A549 (cell line): ENCODE data around the gene ZDHHC16. TPM values are rescaled to one million over a fixed set of nuclear protein-coding genes. Genes with fewer than 3 reads are reported as not detected.
A peak's percentile ranks its signal among the peaks of the same experiment; 100 is the strongest.
"Not testable (repeated sequence)": the region's sequence is repeated elsewhere in the genome, so short reads cannot be mapped to it uniquely, and the experiment has no call there.

ENCODE experiments used
- ATAC-seq, 2 experiments: fragments of 200-7000 bp in 1 of 2; fragments of >200 bp in 1 of 2; cut with Nextera tagmentation in 1 of 2; cut with Tn5 transposase in 1 of 2; 3 replicates each; pipeline versions ENCODE4 v1.8.0 to v1.9.1; 2018 to 2020; ENCODE audit warnings: mild to moderate bottlenecking in 1 of 2, moderate library complexity in 1 of 2
- CTCF ChIA-PET: fragments of 300-600 bp; sonication (Branson Sonifier 250); formaldehyde crosslinking; extraction: SDS; loops from one replicate; lab custom pipeline; 2021; ENCODE audit warnings: antibody characterized with exemption, inconsistent platforms; lab: Yijun Ruan, JAX
- POLR2A ChIA-PET: fragments of 350-600 bp; formaldehyde crosslinking; extraction: SDS; loops from one replicate; lab custom pipeline; 2021; ENCODE audit warnings: antibody characterized with exemption, inconsistent platforms; lab: Yijun Ruan, JAX
- DNase-seq, 2 experiments: peaks; one replicate each; pipeline versions ENCODE4 v3.0.0 to v3.0.0-alpha.2; 2011 to 2016; ENCODE audit warnings: low read depth in 1 of 2, low spot score in 1 of 2
- FAIRE-seq: peaks from 2 replicates; lab custom pipeline; 2011; peaks lifted over from hg19 to GRCh38; lab: Jason Lieb, UNC
- H3K27ac ChIP-seq, 2 experiments: fragments of >200 bp; sonication (Bioruptor Twin); formaldehyde crosslinking; 3 replicates each; pipeline ENCODE4 v1.5.1; 2016 to 2017
- H3K4me1 ChIP-seq: fragments of >200 bp; sonication (Bioruptor Twin); formaldehyde crosslinking; 3 replicates; pipeline ENCODE4 v1.6.1; 2016
- H3K4me2 ChIP-seq: fragments of >200 bp; sonication (Bioruptor Twin); formaldehyde crosslinking; 3 replicates; pipeline ENCODE4 v1.6.1; 2016
- H3K4me3 ChIP-seq: fragments of >200 bp; sonication (Bioruptor Twin); formaldehyde crosslinking; 3 replicates; pipeline ENCODE4 v1.5.1; 2016
- H3K9me3 ChIP-seq: fragments of >200 bp; sonication (Bioruptor Twin); formaldehyde crosslinking; 3 replicates; pipeline ENCODE4 v1.6.1; 2016
- CHD4 ChIP-seq: fragments of 200-600 bp; sonication (generic); IDR thresholded peaks from 2 replicates; pipeline ENCODE4 v1.6.1; 2016; ENCODE audit warnings: antibody characterized with exemption, mild to moderate bottlenecking, borderline replicate concordance
- ESRRA ChIP-seq: fragments of 150-350 bp; IDR thresholded peaks from 2 replicates; pipeline ENCODE4 v1.6.1; 2014; ENCODE audit warnings: mild to moderate bottlenecking, low read length, borderline replicate concordance
- FOSB ChIP-seq: fragments of 250-450 bp; sonication (Bioruptor Pico); IDR thresholded peaks from 2 replicates; pipeline ENCODE4 v1.5.0; 2020; ENCODE audit warnings: mild to moderate bottlenecking, moderate library complexity
- FOSL2 ChIP-seq, 2 experiments: fragments of 450-650 bp in 1 of 2; fragments of >200 bp in 1 of 2; sonication (Bioruptor Twin) in 1 of 2; formaldehyde crosslinking; IDR thresholded peaks; 2 replicates each; pipeline versions ENCODE4 v1.5.0 to v1.6.1; 2016 to 2020; ENCODE audit warnings: mild to moderate bottlenecking in 1 of 2, moderate library complexity in 1 of 2
- FOXS1 ChIP-seq: fragments of 250-450 bp; sonication (Bioruptor Pico); IDR thresholded peaks from 2 replicates; pipeline ENCODE4 v1.5.0; 2020; ENCODE audit warnings: mild to moderate bottlenecking, moderate library complexity
- GATA3 ChIP-seq: IDR thresholded peaks from 2 replicates; pipeline ENCODE4 v1.6.1; 2012; ENCODE audit warnings: borderline replicate concordance
- HOXA7 ChIP-seq: fragments of 250-450 bp; sonication (Bioruptor Pico); IDR thresholded peaks from 2 replicates; pipeline ENCODE4 v1.5.0; 2020; ENCODE audit warnings: mild to moderate bottlenecking, moderate library complexity
- KDM1A ChIP-seq: fragments of 200-600 bp; sonication (generic); IDR thresholded peaks from 2 replicates; pipeline ENCODE4 v1.6.1; 2016; ENCODE audit warnings: low read depth, mild to moderate bottlenecking
- KDM5A ChIP-seq: fragments of 200-600 bp; sonication (generic); IDR thresholded peaks from 2 replicates; pipeline ENCODE4 v1.6.1; 2016; ENCODE audit warnings: antibody characterized with exemption, mild to moderate bottlenecking
- MAFK ChIP-seq: fragments of 450-650 bp; IDR thresholded peaks from 2 replicates; pipeline ENCODE4 v1.6.1; 2014; ENCODE audit not compliant: partially characterized antibody
- MAZ ChIP-seq: fragments of 150-350 bp; IDR thresholded peaks from 2 replicates; pipeline ENCODE4 v1.6.1; 2014; ENCODE audit warnings: antibody characterized with exemption, low read depth, low read length, borderline replicate concordance
- MYC ChIP-seq: IDR thresholded peaks from 2 replicates; pipeline ENCODE4 v1.6.1; 2012; ENCODE audit warnings: mild to moderate bottlenecking, inconsistent platforms, low read length, improper control_type of control experiment, borderline replicate concordance
- NFE2L2 ChIP-seq: fragments of 150-350 bp; conservative IDR thresholded peaks from 2 replicates; pipeline ENCODE4 v1.6.1; 2014; ENCODE audit warnings: low read length
- NPAS2 ChIP-seq: fragments of 250-450 bp; sonication (Bioruptor Pico); IDR thresholded peaks from 2 replicates; pipeline ENCODE4 v1.8.0; 2022; ENCODE audit warnings: mild to moderate bottlenecking, moderate library complexity, borderline replicate concordance
- NR3C1 ChIP-seq: fragments of >200 bp; sonication (Bioruptor Twin); formaldehyde crosslinking; IDR thresholded peaks from 3 replicates; pipeline ENCODE4 v1.6.1; 2017
- PHF8 ChIP-seq: fragments of 200-600 bp; sonication (generic); IDR thresholded peaks from 2 replicates; pipeline ENCODE4 v1.6.1; 2016; ENCODE audit warnings: low read depth, mild to moderate bottlenecking, antibody characterized with exemption, moderate library complexity, borderline replicate concordance
- RCOR1 ChIP-seq: fragments of 150-350 bp; IDR thresholded peaks from 2 replicates; pipeline ENCODE4 v1.6.1; 2014; ENCODE audit warnings: antibody characterized with exemption, low read length, low read depth
- ZC3H11A ChIP-seq: fragments of 450-650 bp; IDR thresholded peaks from 2 replicates; pipeline ENCODE4 v1.6.1; 2014; ENCODE audit warnings: antibody characterized with exemption, mild to moderate bottlenecking
- ZNF302 ChIP-seq: fragments of 250-450 bp; sonication (Bioruptor Pico); IDR thresholded peaks from 2 replicates; pipeline ENCODE4 v1.9.0; 2021; ENCODE audit warnings: inconsistent platforms, mild to moderate bottlenecking, moderate library complexity
- WGBS: methylation state at CpG from one replicate; pipeline ENCODE4 v1.1.6; 2017; ENCODE audit errors: missing lambda C conversion rate; 5-methylcytosine and 5-hydroxymethylcytosine counted together
- polyA plus RNA-seq, 4 experiments: library from polyadenylated mRNA; depleted of rRNA in 3 of 4; stranded (reverse); fragments of >200 nt; fragmentation: RNase III in 1 of 4; extraction: RNeasy Plus Mini Kit Qiagen cat#74134 plus additional on column Dnase treatment in 1 of 4; gene quantifications; 2 replicates in 3 of 4; 3 replicates in 1 of 4; pipeline ENCODE4 v1.2.3, GENCODE V29; 2011 to 2017
- TF ChIP-seq, protein P1 (sequence below): fragments of >200 bp; sonication (Bioruptor Twin); formaldehyde crosslinking; IDR thresholded peaks from 2 replicates; pipeline ENCODE4 v1.6.1; 2016
- TF ChIP-seq, protein P2 (sequence below): fragments of 250-450 bp; sonication (Bioruptor Pico); IDR thresholded peaks from 2 replicates; pipeline ENCODE4 v1.5.0; 2020; ENCODE audit warnings: low read depth, mild to moderate bottlenecking, moderate library complexity
- TF ChIP-seq, protein P3 (sequence below): IDR thresholded peaks from 2 replicates; pipeline ENCODE4 v1.6.1; 2012; ENCODE audit warnings: low read depth, borderline replicate concordance
- TF ChIP-seq, protein P4 (sequence below): IDR thresholded peaks from 2 replicates; pipeline ENCODE4 v1.6.1; 2012
- TF ChIP-seq, protein P5 (sequence below): fragments of >200 bp; sonication (Bioruptor Twin); formaldehyde crosslinking; IDR thresholded peaks from 3 replicates; pipeline ENCODE4 v1.5.1; 2016

Gene ZDHHC16
- polyA plus RNA-seq, 2 of the 4 experiments (the other 2 are of a cell fraction) = 47.7 to 57.0 TPM

DNA sequence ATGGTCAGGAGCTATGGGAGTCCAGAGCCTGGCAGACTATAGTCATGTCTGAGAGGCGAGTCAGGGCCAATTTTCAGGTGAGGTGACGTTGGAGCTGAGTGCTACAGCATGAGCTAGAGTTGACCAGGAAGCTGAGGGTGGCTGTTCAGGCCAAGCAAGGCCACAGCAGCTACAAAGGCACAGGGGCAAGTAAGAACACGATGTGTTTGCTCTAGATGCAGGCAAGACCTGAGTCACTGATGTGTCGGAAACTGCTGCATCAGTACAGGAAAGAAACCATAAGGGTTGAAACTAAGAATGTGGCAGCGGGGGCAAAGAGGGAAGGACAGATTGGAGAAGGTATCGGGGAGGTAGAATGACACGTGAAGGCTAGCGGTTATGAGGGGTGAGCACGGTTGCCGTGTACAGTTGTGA is 33.1 kb upstream of the ZDHHC16 start:
- FAIRE-seq (no peak), ATAC-seq (0 out of 6 replicates have a peak, but pooled peaks have one; percentile 15 to 25)
- ChIA-PET POLR2A (no interaction called here), CTCF (interaction anchor here (0.9 to 2.9 kb wide), 4 partner anchors 10 to 199 kb away, joined by 4 to 7 read pairs (median 4); partner anchors contain the start of gene ANKRD2)
- Histone ChIP-seq H3K27ac (peak overlapping the region in 1 of 2 experiments; percentile 36; a peak in 2 of 6 replicates), H3K4me1 (no peaks in the 10 kb centered on the region), H3K4me2 (no peak overlapping the region), H3K4me3 (no peak overlapping the region)
- 72% methylated on average over 10 of the region's 10 CpGs for WGBS
- no peak for TF ChIP-seq NFE2L2
- TF ChIP-seq RCOR1 = no peak
- TF ChIP-seq ZC3H11A = no peak
- TF ChIP-seq CHD4 = no peak
- no peak for TF ChIP-seq HOXA7 (CRISPR knock-in tag)
- no peak for TF ChIP-seq NR3C1
- TF ChIP-seq MAFK = no peak
- no peak for TF ChIP-seq NPAS2 (CRISPR knock-in tag)
- TF ChIP-seq, protein P1, sequence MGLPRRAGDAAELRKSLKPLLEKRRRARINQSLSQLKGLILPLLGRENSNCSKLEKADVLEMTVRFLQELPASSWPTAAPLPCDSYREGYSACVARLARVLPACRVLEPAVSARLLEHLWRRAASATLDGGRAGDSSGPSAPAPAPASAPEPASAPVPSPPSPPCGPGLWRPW = no peak
- no peak for TF ChIP-seq GATA3
- TF ChIP-seq, all 56 proteins: peak for 0
- no peaks in the 10 kb centered on the region for H3K9me3 ChIP-seq
- DNase-seq = no peak

DNA sequence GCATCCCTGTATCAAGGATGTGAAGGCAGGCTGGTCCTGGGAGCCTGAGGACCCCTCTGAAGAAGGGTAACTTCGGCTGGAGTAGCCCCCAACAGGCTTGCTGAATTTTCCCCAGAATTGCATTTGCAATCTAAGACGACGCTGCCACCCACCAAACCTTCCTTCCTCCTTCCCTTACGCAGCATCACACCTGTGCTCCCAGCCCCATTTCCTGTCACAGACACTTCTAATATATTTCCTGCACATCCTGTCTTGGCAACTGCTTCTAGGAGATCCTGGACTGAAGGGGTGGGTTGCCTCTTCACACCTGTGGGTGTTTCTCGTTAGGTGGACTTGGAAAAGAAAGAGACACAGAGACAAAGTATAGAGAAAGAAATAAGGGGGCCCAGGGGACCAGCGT is 29.4 kb upstream of the ZDHHC16 start:
- FAIRE-seq = no peak
- WGBS = 84% methylated on average over 6 of the region's 6 CpGs

DNA sequence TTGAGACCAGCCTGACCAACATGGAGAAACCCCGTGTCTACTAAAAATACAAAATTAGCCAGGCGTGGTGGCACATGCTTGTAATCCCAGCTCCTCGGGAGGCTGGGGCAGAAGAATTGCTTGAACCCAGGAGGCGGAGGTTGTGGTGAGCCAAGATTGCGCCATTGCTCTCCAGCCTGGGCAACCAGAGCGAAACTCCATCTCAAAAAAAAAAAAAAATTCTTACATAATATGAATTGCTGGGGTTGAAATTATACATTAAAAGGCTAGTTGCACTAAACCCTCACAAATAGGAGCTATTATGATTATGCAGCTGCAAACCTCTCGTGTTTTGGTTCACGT is 22.2 kb upstream of the ZDHHC16 start:
- H3K9me3 ChIP-seq, H3K4me3 ChIP-seq, ATAC-seq, H3K27ac ChIP-seq, FAIRE-seq, H3K4me2 ChIP-seq, POLR2A ChIA-PET, DNase-seq: not testable (repeated sequence)
- WGBS = 94% methylated on average over 8 of the region's 8 CpGs
- CTCF ChIA-PET = interaction anchor here (0.7 to 1.9 kb wide), 6 partner anchors 9 to 30 kb away, joined by 3 to 6 read pairs (median 6); no protein-coding TSS in a partner anchor
- H3K4me1 ChIP-seq = peaks cover 16% of the 10 kb centered on the region; the same call in 2 of the 3 replicates

More for the DNA sequence above, 29.4 kb upstream of the ZDHHC16 start:
- POLR2A ChIA-PET = no interaction called here
- ATAC-seq (no peak), DNase-seq (no peak)
- CTCF ChIA-PET = interaction anchor here (1.1 kb wide), 1 partner anchor 20 kb away, joined by 4 read pairs; no protein-coding TSS in a partner anchor
- Histone ChIP-seq H3K9me3 (no peaks in the 10 kb centered on the region), H3K4me1 (no peaks in the 10 kb centered on the region), H3K4me2 (no peak overlapping the region), H3K4me3 (no peak overlapping the region), H3K27ac (no peak overlapping the region)
- TF ChIP-seq FOXS1 (CRISPR knock-in tag) (no peak), FOSL2 (IDR thresholded peaks at IDR 0.05) (no peak), FOSL2 (CRISPR knock-in tag; IDR thresholded peaks at IDR 0.05) (no peak), NFE2L2 (no peak), RCOR1 (no peak)
- TF ChIP-seq, protein P2, sequence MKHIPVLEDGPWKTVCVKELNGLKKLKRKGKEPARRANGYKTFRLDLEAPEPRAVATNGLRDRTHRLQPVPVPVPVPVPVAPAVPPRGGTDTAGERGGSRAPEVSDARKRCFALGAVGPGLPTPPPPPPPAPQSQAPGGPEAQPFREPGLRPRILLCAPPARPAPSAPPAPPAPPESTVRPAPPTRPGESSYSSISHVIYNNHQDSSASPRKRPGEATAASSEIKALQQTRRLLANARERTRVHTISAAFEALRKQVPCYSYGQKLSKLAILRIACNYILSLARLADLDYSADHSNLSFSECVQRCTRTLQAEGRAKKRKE = no peak

DNA sequence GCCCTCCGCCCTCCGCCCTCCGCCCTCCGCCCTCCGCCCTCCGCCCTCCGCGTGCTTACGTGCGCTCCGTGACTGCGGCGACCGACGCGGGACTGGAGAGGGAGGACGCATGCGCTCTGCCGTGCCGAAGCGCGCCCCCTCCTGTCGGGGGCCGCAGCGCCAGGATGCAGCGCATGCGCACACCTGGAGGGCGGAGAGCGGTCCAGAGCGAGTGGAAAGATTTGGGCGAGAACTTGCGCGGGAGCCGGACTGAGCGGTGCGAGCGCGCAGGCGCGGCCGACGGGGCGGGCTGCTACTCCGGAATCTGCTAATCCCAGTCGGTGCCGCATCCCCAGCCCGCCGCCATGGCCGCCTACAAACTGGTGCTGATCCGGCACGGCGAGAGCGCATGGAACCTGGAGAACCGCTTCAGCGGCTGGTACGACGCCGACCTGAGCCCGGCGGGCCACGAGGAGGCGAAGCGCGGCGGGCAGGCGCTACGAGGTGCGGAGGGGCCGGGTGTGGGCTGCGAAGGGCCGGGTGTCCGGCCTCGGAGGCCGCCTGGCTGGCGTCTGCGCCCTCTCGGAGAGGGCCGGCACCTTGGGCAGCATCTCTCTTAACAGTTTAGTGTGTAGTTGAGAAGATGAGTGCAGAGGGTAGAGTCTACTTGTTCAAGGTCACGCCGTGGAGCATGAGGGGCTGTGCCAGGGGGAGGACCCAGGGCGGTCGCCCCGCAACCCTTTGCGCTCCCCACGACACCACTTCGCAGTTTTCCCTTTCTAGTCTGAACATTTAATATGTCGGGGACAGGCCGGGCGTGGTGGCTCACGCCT is 19.8 kb upstream of the ZDHHC16 start, which contains the start of gene PGAM1:
Gene PGAM1, plus strand, starts transcription at position 228 of the 812 bp plus-strand sequence. Its CDS starts 117 bp downstream, at position 345.
- no peak for FAIRE-seq
- CTCF ChIA-PET = interaction anchor here (0.6 kb wide), 1 partner anchor 154 kb away, joined by 3 read pairs; no protein-coding TSS in a partner anchor
- TF ChIP-seq PHF8 (peak; percentile 57; the same call in 1 of the 2 replicates), KDM5A (no peak), MYC (peak; percentile 67; the same call in 1 of the 2 replicates), MAZ (0 out of 2 replicates have a peak, but pooled peaks have one; percentile 50), FOXS1 (CRISPR knock-in tag) (no peak), FOSB (0 out of 2 replicates have a peak, but pooled peaks have one; percentile 54), ESRRA (0 out of 2 replicates have a peak, but pooled peaks have one; percentile 34), KDM1A (no peak), ZNF302 (CRISPR knock-in tag) (no peak)
- TF ChIP-seq, protein P3, sequence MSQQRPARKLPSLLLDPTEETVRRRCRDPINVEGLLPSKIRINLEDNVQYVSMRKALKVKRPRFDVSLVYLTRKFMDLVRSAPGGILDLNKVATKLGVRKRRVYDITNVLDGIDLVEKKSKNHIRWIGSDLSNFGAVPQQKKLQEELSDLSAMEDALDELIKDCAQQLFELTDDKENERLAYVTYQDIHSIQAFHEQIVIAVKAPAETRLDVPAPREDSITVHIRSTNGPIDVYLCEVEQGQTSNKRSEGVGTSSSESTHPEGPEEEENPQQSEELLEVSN = peak; percentile 77
- TF ChIP-seq, protein P4, sequence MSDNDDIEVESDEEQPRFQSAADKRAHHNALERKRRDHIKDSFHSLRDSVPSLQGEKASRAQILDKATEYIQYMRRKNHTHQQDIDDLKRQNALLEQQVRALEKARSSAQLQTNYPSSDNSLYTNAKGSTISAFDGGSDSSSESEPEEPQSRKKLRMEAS = peak; percentile 70
- TF ChIP-seq, protein P5, sequence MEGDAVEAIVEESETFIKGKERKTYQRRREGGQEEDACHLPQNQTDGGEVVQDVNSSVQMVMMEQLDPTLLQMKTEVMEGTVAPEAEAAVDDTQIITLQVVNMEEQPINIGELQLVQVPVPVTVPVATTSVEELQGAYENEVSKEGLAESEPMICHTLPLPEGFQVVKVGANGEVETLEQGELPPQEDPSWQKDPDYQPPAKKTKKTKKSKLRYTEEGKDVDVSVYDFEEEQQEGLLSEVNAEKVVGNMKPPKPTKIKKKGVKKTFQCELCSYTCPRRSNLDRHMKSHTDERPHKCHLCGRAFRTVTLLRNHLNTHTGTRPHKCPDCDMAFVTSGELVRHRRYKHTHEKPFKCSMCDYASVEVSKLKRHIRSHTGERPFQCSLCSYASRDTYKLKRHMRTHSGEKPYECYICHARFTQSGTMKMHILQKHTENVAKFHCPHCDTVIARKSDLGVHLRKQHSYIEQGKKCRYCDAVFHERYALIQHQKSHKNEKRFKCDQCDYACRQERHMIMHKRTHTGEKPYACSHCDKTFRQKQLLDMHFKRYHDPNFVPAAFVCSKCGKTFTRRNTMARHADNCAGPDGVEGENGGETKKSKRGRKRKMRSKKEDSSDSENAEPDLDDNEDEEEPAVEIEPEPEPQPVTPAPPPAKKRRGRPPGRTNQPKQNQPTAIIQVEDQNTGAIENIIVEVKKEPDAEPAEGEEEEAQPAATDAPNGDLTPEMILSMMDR = peak; percentile 62

More for the DNA sequence above, 19.8 kb upstream of the ZDHHC16 start, which contains the start of gene PGAM1:
- peak within 1 kb of the TSS; percentile 88 to 91 for H3K27ac ChIP-seq
- no peaks in the 10 kb centered on the region for H3K9me3 ChIP-seq
- WGBS = under 1% methylated on average over 47 of the region's 90 CpGs
- POLR2A ChIA-PET = interaction anchor here (0.8 kb wide), 1 partner anchor 25 kb away, joined by 5 read pairs; the partner anchor contains the start of gene RRP12
- peak within 1 kb of the TSS; percentile 73 for H3K4me3 ChIP-seq
- ATAC-seq (peak; percentile 92 to 94), DNase-seq (peak; percentile 96 to 97)
- H3K4me2 ChIP-seq = peak within 1 kb of the TSS; percentile 72
- peaks cover 17% of the 10 kb centered on the region; the same call in 2 of the 3 replicates for H3K4me1 ChIP-seq
